Measurements from ENCODE around the gene RAB7B.

DNA sequence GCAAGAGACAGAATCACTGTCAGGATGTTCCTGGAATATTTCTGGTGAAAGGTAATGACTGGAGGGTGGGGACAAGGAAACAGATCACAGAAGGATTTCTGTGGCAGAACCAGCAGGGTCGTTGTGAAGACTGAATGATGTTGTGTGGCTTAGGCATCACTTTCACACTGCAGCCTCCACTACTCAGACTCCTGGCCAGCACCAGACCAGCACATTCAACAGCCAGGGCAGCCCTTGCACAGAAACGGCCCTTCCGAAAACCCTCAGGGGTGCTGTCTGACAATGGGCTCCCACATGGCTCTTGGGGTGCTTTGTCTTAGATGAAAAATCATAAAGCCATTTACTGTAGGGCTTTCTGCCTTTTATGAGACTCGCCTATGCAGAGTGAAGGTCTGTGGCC lies 3.8 kb upstream of the RAB7B start:
- TF ChIP-seq, protein P1, sequence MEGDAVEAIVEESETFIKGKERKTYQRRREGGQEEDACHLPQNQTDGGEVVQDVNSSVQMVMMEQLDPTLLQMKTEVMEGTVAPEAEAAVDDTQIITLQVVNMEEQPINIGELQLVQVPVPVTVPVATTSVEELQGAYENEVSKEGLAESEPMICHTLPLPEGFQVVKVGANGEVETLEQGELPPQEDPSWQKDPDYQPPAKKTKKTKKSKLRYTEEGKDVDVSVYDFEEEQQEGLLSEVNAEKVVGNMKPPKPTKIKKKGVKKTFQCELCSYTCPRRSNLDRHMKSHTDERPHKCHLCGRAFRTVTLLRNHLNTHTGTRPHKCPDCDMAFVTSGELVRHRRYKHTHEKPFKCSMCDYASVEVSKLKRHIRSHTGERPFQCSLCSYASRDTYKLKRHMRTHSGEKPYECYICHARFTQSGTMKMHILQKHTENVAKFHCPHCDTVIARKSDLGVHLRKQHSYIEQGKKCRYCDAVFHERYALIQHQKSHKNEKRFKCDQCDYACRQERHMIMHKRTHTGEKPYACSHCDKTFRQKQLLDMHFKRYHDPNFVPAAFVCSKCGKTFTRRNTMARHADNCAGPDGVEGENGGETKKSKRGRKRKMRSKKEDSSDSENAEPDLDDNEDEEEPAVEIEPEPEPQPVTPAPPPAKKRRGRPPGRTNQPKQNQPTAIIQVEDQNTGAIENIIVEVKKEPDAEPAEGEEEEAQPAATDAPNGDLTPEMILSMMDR (IDR thresholded peaks at IDR 0.05; ENCODE audit: low read depth, low read length): no peak
- TF ChIP-seq EZH2phosphoT487 (IDR thresholded peaks at IDR 0.05; ENCODE audit: low read depth): no peak

Data from OCI-LY3 (cell line).